H1 (cell line): ENCODE measurements around the gene NUDT1. TPM values are rescaled to one million over a fixed set of nuclear protein-coding genes. Genes with fewer than 3 reads are reported as not detected.

Experiments used
- CHD1 ChIP-seq: IDR thresholded peaks from 2 replicates; pipeline ENCODE4 v1.6.1; 2012; ENCODE audit warnings: low read depth, low read length, improper control_type of control experiment
- CHD7 ChIP-seq: fragments of 300-600 bp; sonication (generic); IDR thresholded peaks from 2 replicates; pipeline ENCODE4 v1.7.1; 2012; ENCODE audit warnings: low read length, moderate library complexity, mild to moderate bottlenecking, inconsistent platforms; ENCODE audit not compliant: insufficient replicate concordance
- HDAC2 ChIP-seq, 2 experiments: fragments of 300-600 bp in 1 of 2; sonication (generic) in 1 of 2; IDR thresholded peaks; 2 replicates each; pipeline ENCODE4 v1.6.1; 2011 to 2012; ENCODE audit warnings: low read depth in 2 of 2, low read length in 2 of 2, mild to moderate bottlenecking in 2 of 2, moderate library complexity in 2 of 2, borderline replicate concordance in 1 of 2, inconsistent platforms in 1 of 2
- KDM1A ChIP-seq: fragments of 200-600, 300-600 bp; sonication (generic); IDR thresholded peaks from 2 replicates; pipeline ENCODE4 v1.7.1; 2016; ENCODE audit warnings: mild to moderate bottlenecking, low read length, borderline replicate concordance
- NANOG ChIP-seq: IDR thresholded peaks from 2 replicates; pipeline ENCODE4 v1.6.1; 2011; ENCODE audit warnings: low read length, low read depth, mild to moderate bottlenecking, inconsistent platforms; ENCODE audit not compliant: insufficient read depth, poor library complexity, severe bottlenecking
- POU5F1 ChIP-seq: IDR thresholded peaks from 2 replicates; pipeline ENCODE4 v1.6.1; 2011; ENCODE audit warnings: low read depth, mild to moderate bottlenecking, low read length, moderate library complexity
- RAD21 ChIP-seq, 2 experiments: IDR thresholded peaks in 1 of 2; conservative IDR thresholded peaks in 1 of 2; 2 replicates each; pipeline ENCODE4 v1.6.1; 2011; ENCODE audit warnings: low read depth in 2 of 2, low read length in 2 of 2, improper control_type of control experiment in 1 of 2, inconsistent platforms in 1 of 2, mild to moderate bottlenecking in 1 of 2, moderate library complexity in 1 of 2
- SIRT6 ChIP-seq: IDR thresholded peaks from one replicate; pipeline ENCODE4 v1.7.1; 2012; ENCODE audit warnings: low read length, inconsistent platforms
- TEAD4 ChIP-seq: IDR thresholded peaks from 2 replicates; pipeline ENCODE4 v1.6.1; 2012; ENCODE audit warnings: low read depth, low read length, inconsistent platforms, mixed read lengths
- polyA plus RNA-seq, 7 experiments: library from polyadenylated mRNA; depleted of rRNA in 3 of 7; stranded (reverse) in 5 of 7; unstranded in 2 of 7; fragments of >200 nt in 5 of 7; fragments of 200-250 nt in 2 of 7; gene quantifications; 1 replicate in 5 of 7; 2 replicates in 1 of 7; 4 replicates in 1 of 7; pipeline versions ENCODE4 v1.2.1 to v1.2.3, GENCODE V29; 2011 to 2013; ENCODE audit warnings: missing spikeins in 2 of 7, mixed read lengths in 2 of 7
- total RNA-seq: library from RNA; stranded (reverse); fragmentation: NEBNext Ultra II Directional; extraction: Animal tissue kit (Norgen Biotek cat#: 25700); gene quantifications from 2 replicates; pipeline ENCODE4 v1.2.1, GENCODE V29; 2021

Gene NUDT1
- total and polyA plus RNA-seq, 2 of the 8 experiments (the other 6 are each of a cell fraction or from before 2014, with no cell fraction given), result 76.1 to 89.5 TPM

GRCh38 chr7:2217206-2217605 lies 24.8 kb upstream of the NUDT1 start (continued):
- no peak for TF ChIP-seq CHD7
- no peak for TF ChIP-seq KDM1A
- no peak for TF ChIP-seq HDAC2 (IDR thresholded peaks at IDR 0.05; ENCODE audit: borderline replicate concordance in 1 of 2, low read depth in 2 of 2, low read length in 2 of 2)
- no peak for TF ChIP-seq RAD21 (IDR thresholded peaks at IDR 0.05 in 1 of 2, conservative IDR thresholded peaks at IDR 0.05 in 1 of 2; ENCODE audit: low read depth in 2 of 2, low read length in 2 of 2)
- TF ChIP-seq POU5F1, result no peak
- TF ChIP-seq CHD1, result no peak
- TF ChIP-seq TEAD4, result no peak
- no peak for TF ChIP-seq SIRT6
- no peak for TF ChIP-seq NANOG
- TF ChIP-seq, all 59 proteins: peak for 0
